Keratinocyte (primary cell): ENCODE data around the gene DCAKD. TPM values are rescaled to one million over a fixed set of nuclear protein-coding genes. Genes with fewer than 3 reads are reported as not detected.

Source experiments
- DNase-seq: peaks from one replicate; pipeline ENCODE4 v3.0.0-alpha.2; 2011; ENCODE audit warnings: low read depth, missing footprints, low spot score
- FAIRE-seq: peaks from 2 replicates; lab custom pipeline; 2011; peaks lifted over from hg19 to GRCh38; lab: Jason Lieb, UNC
- H2AFZ ChIP-seq: 2 replicates; pipeline ENCODE4 v1.6.0; 2012; ENCODE audit warnings: low read length, control low read depth, inconsistent platforms; ENCODE audit not compliant: control insufficient read depth
- H3K27ac ChIP-seq: 2 replicates; pipeline ENCODE4 v1.5.1; 2011; ENCODE audit warnings: low read length; ENCODE audit not compliant: control insufficient read depth, insufficient read depth
- H3K27me3 ChIP-seq: 3 replicates; pipeline ENCODE4 v1.6.0; 2011; ENCODE audit warnings: low read length; ENCODE audit not compliant: control insufficient read depth, insufficient read depth; ENCODE audit errors: extremely low read depth
- H3K36me3 ChIP-seq, 2 experiments: 2 replicates in 1 of 2; 3 replicates in 1 of 2; pipeline ENCODE4 v1.5.1; 2011; ENCODE audit warnings: low read length in 2 of 2, mild to moderate bottlenecking in 1 of 2; ENCODE audit not compliant: control insufficient read depth in 2 of 2, insufficient read depth in 2 of 2; ENCODE audit errors: extremely low read depth in 1 of 2
- H3K4me1 ChIP-seq: 3 replicates; pipeline ENCODE4 v1.5.1; 2011; ENCODE audit warnings: low read length; ENCODE audit not compliant: control insufficient read depth, insufficient read depth; ENCODE audit errors: extremely low read depth
- H3K4me2 ChIP-seq: 3 replicates; pipeline ENCODE4 v1.6.0; 2011; ENCODE audit warnings: low read depth, low read length; ENCODE audit not compliant: control insufficient read depth, insufficient read depth; ENCODE audit errors: extremely low read depth
- H3K4me3 ChIP-seq, 3 experiments: fragments of 200-600 bp in 1 of 3; sonication (generic) in 1 of 3; 2 replicates in 2 of 3; 3 replicates in 1 of 3; pipeline ENCODE4 v1.5.1; 2011 to 2016; ENCODE audit warnings: low read length in 3 of 3, mild to moderate bottlenecking in 3 of 3, control low read depth in 2 of 3, inconsistent platforms in 1 of 3, low read depth in 1 of 3, mixed read lengths in 1 of 3, mixed run types in 1 of 3, moderate library complexity in 1 of 3; ENCODE audit not compliant: control insufficient read depth in 2 of 3, insufficient read depth in 2 of 3; ENCODE audit errors: extremely low read depth in 1 of 3
- H3K79me2 ChIP-seq: 2 replicates; pipeline ENCODE4 v1.6.0; 2012; ENCODE audit warnings: low read length; ENCODE audit not compliant: control insufficient read depth, insufficient read depth
- H3K9ac ChIP-seq: 3 replicates; pipeline ENCODE4 v1.6.0; 2011; ENCODE audit warnings: low read length; ENCODE audit not compliant: control insufficient read depth, insufficient read depth; ENCODE audit errors: extremely low read depth
- H3K9me1 ChIP-seq: 3 replicates; pipeline ENCODE4 v1.6.0; 2011; ENCODE audit warnings: low read length; ENCODE audit not compliant: control insufficient read depth, insufficient read depth; ENCODE audit errors: extremely low read depth
- H3K9me3 ChIP-seq: 2 replicates; pipeline ENCODE4 v1.5.1; 2012; ENCODE audit warnings: low read depth, low read length; ENCODE audit not compliant: control insufficient read depth
- H4K20me1 ChIP-seq: 3 replicates; pipeline ENCODE4 v1.6.0; 2011; ENCODE audit warnings: low read length; ENCODE audit not compliant: control insufficient read depth, insufficient read depth; ENCODE audit errors: extremely low read depth
- CTCF ChIP-seq, 3 experiments: IDR thresholded peaks in 1 of 3; conservative IDR thresholded peaks in 1 of 3; optimal IDR thresholded peaks in 1 of 3; 2 replicates in 2 of 3; 3 replicates in 1 of 3; pipeline versions ENCODE3 to v1.5.1; 2011; ENCODE audit warnings: low read length in 3 of 3, mild to moderate bottlenecking in 3 of 3, moderate library complexity in 2 of 3, control low read depth in 1 of 3, inconsistent platforms in 1 of 3; ENCODE audit not compliant: insufficient read depth in 2 of 3; ENCODE audit errors: extremely low read depth in 1 of 3
- EZH2 ChIP-seq: IDR thresholded peaks from one replicate; pipeline ENCODE4 v1.6.1; 2012; ENCODE audit warnings: inconsistent platforms, mild to moderate bottlenecking, low read length, moderate library complexity
- dilution Hi-C: fragments of 300-500 bp; cut with MboI; formaldehyde crosslinking; loops from one replicate; pipeline ENCODE4 v1.7.0; 2020; ENCODE audit warnings: low sequenced_read_pairs; ENCODE audit not compliant: extremely low pct_ligation_motif_present
- polyA plus RNA-seq, 5 experiments: library from polyadenylated mRNA; depleted of rRNA in 3 of 5; stranded (reverse) in 3 of 5; stranded (forward) in 1 of 5; unstranded in 1 of 5; fragments of >200 nt; gene quantifications; 1 replicate in 1 of 5; 2 replicates in 3 of 5; 3 replicates in 1 of 5; pipeline versions ENCODE4 v1.2.1 to v1.2.3, GENCODE V29; 2011 to 2012; ENCODE audit warnings: missing spikeins in 2 of 5, low read depth in 1 of 5, low replicate concordance in 1 of 5

Gene DCAKD
- polyA plus RNA-seq, 1 donor (not counting 4 experiments of a cell fraction or from before 2014, with no cell fraction given), result 18.7 TPM

GRCh38 chr17:44977814-44978550 is 73.5 kb downstream of the DCAKD start:
- H3K36me3 ChIP-seq, result no peaks in the 10 kb centered on the region
- H3K9me1 ChIP-seq, result no peaks in the 10 kb centered on the region
- H3K79me2 ChIP-seq, result no peaks in the 10 kb centered on the region
- peaks cover 29% of the 10 kb centered on the region for H3K27me3 ChIP-seq
- dilution Hi-C loops, result no loop called here
- no peaks in the 10 kb centered on the region for H3K4me1 ChIP-seq
- no peak for TF ChIP-seq EZH2
- no peak for TF ChIP-seq CTCF (optimal IDR thresholded peaks at IDR 0.05 in 1 of 3, IDR thresholded peaks at IDR 0.05 in 1 of 3, conservative IDR thresholded peaks at IDR 0.05 in 1 of 3; ENCODE audit: extremely low read depth in 1 of 3, insufficient read depth in 2 of 3, low read length in 3 of 3)
- no peak overlapping the region for H2AFZ ChIP-seq
- H3K9me3 ChIP-seq, result no peaks in the 10 kb centered on the region
- H4K20me1 ChIP-seq, result peaks cover 3% of the 10 kb centered on the region
- H3K9ac ChIP-seq, result no peak overlapping the region
- DNase-seq (no peak), FAIRE-seq (no peak)
- no peak overlapping the region for H3K4me3 ChIP-seq
- no peak overlapping the region for H3K4me2 ChIP-seq
- no peak overlapping the region for H3K27ac ChIP-seq

- no peak overlapping the region for H2AFZ ChIP-seq
- no peaks in the 10 kb centered on the region for H3K36me3 ChIP-seq
- H3K27me3 ChIP-seq, result peaks cover 29% of the 10 kb centered on the region
- peaks cover 7% of the 10 kb centered on the region for H3K4me1 ChIP-seq
- H3K27ac ChIP-seq, result no peak overlapping the region
- H3K79me2 ChIP-seq, result no peaks in the 10 kb centered on the region
- H4K20me1 ChIP-seq, result peaks cover 3% of the 10 kb centered on the region
- dilution Hi-C loops, result no loop called here
- TF ChIP-seq CTCF (optimal IDR thresholded peaks at IDR 0.05 in 1 of 3, IDR thresholded peaks at IDR 0.05 in 1 of 3, conservative IDR thresholded peaks at IDR 0.05 in 1 of 3; ENCODE audit: extremely low read depth in 1 of 3, insufficient read depth in 2 of 3, low read length in 3 of 3) (no peak), EZH2 (no peak)
- no peaks in the 10 kb centered on the region for H3K9me3 ChIP-seq
- H3K9me1 ChIP-seq, result no peaks in the 10 kb centered on the region
- H3K9ac ChIP-seq, result no peak overlapping the region
- H3K4me2 ChIP-seq, result no peak overlapping the region
- H3K4me3 ChIP-seq, result no peak overlapping the region
- no peak for FAIRE-seq
- DNase-seq, result no peak
Observed at GRCh38 chr17:44977065-44977464, 74.4 kb downstream of the DCAKD start.
